ENCODE data around the gene CAPN2. TPM values are rescaled to one million over a fixed set of nuclear protein-coding genes. Genes with fewer than 3 reads are reported as not detected.

Gene CAPN2
- polyA plus RNA-seq, 2 donors = 89.8 to 159 TPM

- H3K4me3 ChIP-seq (ENCODE audit: low read depth in 1 of 2, low read length in 2 of 2) = no peak overlapping the region
- peaks cover 16 to 44% of the 10 kb centered on the region in 2 donors for H3K36me3 ChIP-seq (ENCODE audit: control insufficient read depth in 2 of 2, insufficient read depth in 2 of 2, low read length in 1 of 2)
- no peaks in the 10 kb centered on the region for H3K27me3 ChIP-seq (ENCODE audit: control insufficient read depth in 1 of 2, insufficient read depth in 2 of 2, low read length in 2 of 2)
- no peaks in the 10 kb centered on the region for H3K4me1 ChIP-seq (ENCODE audit: control insufficient read depth in 2 of 2, insufficient read depth in 2 of 2, low read length in 1 of 2)
- H3K27ac ChIP-seq (ENCODE audit: low read depth in 2 of 2, low read length in 1 of 2) = no peak overlapping the region
- no peaks in the 10 kb centered on the region for H3K9me3 ChIP-seq (ENCODE audit: control insufficient read depth in 2 of 2, insufficient read depth in 1 of 2, low read depth in 1 of 2, low read length in 1 of 2)
- 68 to 82% methylated on average over 9 of the region's 9 CpGs for WGBS, 2 donors
Observed at GRCh38 chr1:223765036-223765718, 52.8 kb downstream of the CAPN2 start.

GRCh38 chr1:223765719-223766340 lies 53.5 kb downstream of the CAPN2 start:
- no peak overlapping the region for H3K4me3 ChIP-seq (ENCODE audit: low read depth in 1 of 2, low read length in 2 of 2)
- H3K27me3 ChIP-seq (ENCODE audit: control insufficient read depth in 1 of 2, insufficient read depth in 2 of 2, low read length in 2 of 2) = no peaks in the 10 kb centered on the region
- no peak overlapping the region for H3K27ac ChIP-seq (ENCODE audit: low read depth in 2 of 2, low read length in 1 of 2)
- peaks cover 15 to 40% of the 10 kb centered on the region in 2 donors for H3K36me3 ChIP-seq (ENCODE audit: control insufficient read depth in 2 of 2, insufficient read depth in 2 of 2, low read length in 1 of 2)
- no peaks in the 10 kb centered on the region for H3K4me1 ChIP-seq (ENCODE audit: control insufficient read depth in 2 of 2, insufficient read depth in 2 of 2, low read length in 1 of 2)
- 64 to 80% methylated on average over 7 of the region's 7 CpGs for WGBS, 2 donors
- H3K9me3 ChIP-seq (ENCODE audit: control insufficient read depth in 2 of 2, insufficient read depth in 1 of 2, low read depth in 1 of 2, low read length in 1 of 2) = no peaks in the 10 kb centered on the region

- no peaks in the 10 kb centered on the region for H3K27me3 ChIP-seq (ENCODE audit: control insufficient read depth in 1 of 2, insufficient read depth in 2 of 2, low read length in 2 of 2)
- peaks cover 9 to 14% of the 10 kb centered on the region in 2 donors for H3K36me3 ChIP-seq (ENCODE audit: control insufficient read depth in 2 of 2, insufficient read depth in 2 of 2, low read length in 1 of 2)
- H3K4me1 ChIP-seq (ENCODE audit: control insufficient read depth in 2 of 2, insufficient read depth in 2 of 2, low read length in 1 of 2) = peaks cover 0 to 3% of the 10 kb centered on the region in 2 donors
- H3K9me3 ChIP-seq (ENCODE audit: control insufficient read depth in 2 of 2, insufficient read depth in 1 of 2, low read depth in 1 of 2, low read length in 1 of 2) = no peaks in the 10 kb centered on the region
- H3K4me3 ChIP-seq (ENCODE audit: low read depth in 1 of 2, low read length in 2 of 2) = no peak overlapping the region
- H3K27ac ChIP-seq (ENCODE audit: low read depth in 2 of 2, low read length in 1 of 2) = peak overlapping the region; percentile 12 to 60
- 93 to 96% methylated on average over 9 of the region's 9 CpGs for WGBS, 2 donors
Observed at GRCh38 chr1:223770621-223771315, 58.4 kb downstream of the CAPN2 start.

GRCh38 chr1:223771469-223771813 lies 59.1 kb downstream of the CAPN2 start:
- Histone ChIP-seq H3K27ac (ENCODE audit: low read depth in 2 of 2, low read length in 1 of 2) (peak overlapping the region; percentile 12 to 49), H3K27me3 (ENCODE audit: control insufficient read depth in 1 of 2, insufficient read depth in 2 of 2, low read length in 2 of 2) (no peaks in the 10 kb centered on the region), H3K36me3 (ENCODE audit: control insufficient read depth in 2 of 2, insufficient read depth in 2 of 2, low read length in 1 of 2) (peaks cover 9 to 16% of the 10 kb centered on the region in 2 donors), H3K9me3 (ENCODE audit: control insufficient read depth in 2 of 2, insufficient read depth in 1 of 2, low read depth in 1 of 2, low read length in 1 of 2) (no peaks in the 10 kb centered on the region), H3K4me1 (ENCODE audit: control insufficient read depth in 2 of 2, insufficient read depth in 2 of 2, low read length in 1 of 2) (peaks cover 0 to 3% of the 10 kb centered on the region in 2 donors), H3K4me3 (ENCODE audit: low read depth in 1 of 2, low read length in 2 of 2) (no peak overlapping the region)
- WGBS, 2 donors = 38 to 53% methylated on average over 2 of the region's 2 CpGs

- peaks cover 9 to 18% of the 10 kb centered on the region in 2 donors for H3K36me3 ChIP-seq (ENCODE audit: control insufficient read depth in 2 of 2, insufficient read depth in 2 of 2, low read length in 1 of 2)
- WGBS, 2 donors = 23 to 29% methylated on average over 16 of the region's 16 CpGs
- H3K4me1 ChIP-seq (ENCODE audit: control insufficient read depth in 2 of 2, insufficient read depth in 2 of 2, low read length in 1 of 2) = peaks cover 0 to 3% of the 10 kb centered on the region in 2 donors
- no peaks in the 10 kb centered on the region for H3K9me3 ChIP-seq (ENCODE audit: control insufficient read depth in 2 of 2, insufficient read depth in 1 of 2, low read depth in 1 of 2, low read length in 1 of 2)
- no peak overlapping the region for H3K4me3 ChIP-seq (ENCODE audit: low read depth in 1 of 2, low read length in 2 of 2)
- H3K27me3 ChIP-seq (ENCODE audit: control insufficient read depth in 1 of 2, insufficient read depth in 2 of 2, low read length in 2 of 2) = no peaks in the 10 kb centered on the region
- peak overlapping the region; percentile 31 to 57 for H3K27ac ChIP-seq (ENCODE audit: low read depth in 2 of 2, low read length in 1 of 2)
Observed at GRCh38 chr1:223771814-223772770, 59.8 kb downstream of the CAPN2 start.

- Histone ChIP-seq H3K4me3 (ENCODE audit: low read depth in 1 of 2, low read length in 2 of 2) (no peak overlapping the region), H3K36me3 (ENCODE audit: control insufficient read depth in 2 of 2, insufficient read depth in 2 of 2, low read length in 1 of 2) (peaks cover 9 to 21% of the 10 kb centered on the region in 2 donors), H3K27ac (ENCODE audit: low read depth in 2 of 2, low read length in 1 of 2) (peak overlapping the region in 1 of 2 donors; percentile 18), H3K4me1 (ENCODE audit: control insufficient read depth in 2 of 2, insufficient read depth in 2 of 2, low read length in 1 of 2) (peaks cover 0 to 3% of the 10 kb centered on the region in 2 donors), H3K27me3 (ENCODE audit: control insufficient read depth in 1 of 2, insufficient read depth in 2 of 2, low read length in 2 of 2) (no peaks in the 10 kb centered on the region), H3K9me3 (ENCODE audit: control insufficient read depth in 2 of 2, insufficient read depth in 1 of 2, low read depth in 1 of 2, low read length in 1 of 2) (no peaks in the 10 kb centered on the region)
- WGBS, 2 donors = 87 to 94% methylated on average over 5 of the region's 5 CpGs
Observed at GRCh38 chr1:223772771-223773160, 60.4 kb downstream of the CAPN2 start.

- WGBS, 2 donors = 90 to 93% methylated on average over 6 of the region's 6 CpGs
Observed at GRCh38 chr1:223774134-223774814, 61.9 kb downstream of the CAPN2 start.

GRCh38 chr1:223775054-223775453 lies 62.7 kb downstream of the CAPN2 start:
- H3K9me3 ChIP-seq (ENCODE audit: control insufficient read depth in 2 of 2, insufficient read depth in 1 of 2, low read depth in 1 of 2, low read length in 1 of 2) = no peaks in the 10 kb centered on the region
- H3K36me3 ChIP-seq (ENCODE audit: control insufficient read depth in 2 of 2, insufficient read depth in 2 of 2, low read length in 1 of 2) = peaks cover 14 to 17% of the 10 kb centered on the region in 2 donors
- H3K27ac ChIP-seq (ENCODE audit: low read depth in 2 of 2, low read length in 1 of 2) = no peak overlapping the region
- 62% methylated on average over 4 of the region's 4 CpGs for WGBS, 2 donors
- no peak overlapping the region for H3K4me3 ChIP-seq (ENCODE audit: low read depth in 1 of 2, low read length in 2 of 2)
- H3K4me1 ChIP-seq (ENCODE audit: control insufficient read depth in 2 of 2, insufficient read depth in 2 of 2, low read length in 1 of 2) = peaks cover 0 to 3% of the 10 kb centered on the region in 2 donors
- no peaks in the 10 kb centered on the region for H3K27me3 ChIP-seq (ENCODE audit: control insufficient read depth in 1 of 2, insufficient read depth in 2 of 2, low read length in 2 of 2)

More at GRCh38 chr1:223774134-223774814, 61.9 kb downstream of the CAPN2 start:
- H3K27ac ChIP-seq (ENCODE audit: low read depth in 2 of 2, low read length in 1 of 2) = no peak overlapping the region
- H3K9me3 ChIP-seq (ENCODE audit: control insufficient read depth in 2 of 2, insufficient read depth in 1 of 2, low read depth in 1 of 2, low read length in 1 of 2) = no peaks in the 10 kb centered on the region
- no peaks in the 10 kb centered on the region for H3K27me3 ChIP-seq (ENCODE audit: control insufficient read depth in 1 of 2, insufficient read depth in 2 of 2, low read length in 2 of 2)
- no peak overlapping the region for H3K4me3 ChIP-seq (ENCODE audit: low read depth in 1 of 2, low read length in 2 of 2)
- peaks cover 16 to 21% of the 10 kb centered on the region in 2 donors for H3K36me3 ChIP-seq (ENCODE audit: control insufficient read depth in 2 of 2, insufficient read depth in 2 of 2, low read length in 1 of 2)
- peaks cover 0 to 3% of the 10 kb centered on the region in 2 donors for H3K4me1 ChIP-seq (ENCODE audit: control insufficient read depth in 2 of 2, insufficient read depth in 2 of 2, low read length in 1 of 2)
